K562 (cell line): ENCODE measurements around the gene ZNF284. TPM values are rescaled to one million over a fixed set of nuclear protein-coding genes. Genes with fewer than 3 reads are reported as not detected.

Source experiments
- ARID1B ChIP-seq: fragments of 450-650 bp; IDR thresholded peaks from 2 replicates; pipeline ENCODE4 v1.6.1; 2016; ENCODE audit warnings: antibody characterized with exemption, mild to moderate bottlenecking, inconsistent platforms
- C11orf30 ChIP-seq: fragments of 450-650 bp; IDR thresholded peaks from 2 replicates; pipeline ENCODE4 v1.6.1; 2016; ENCODE audit warnings: low read depth, mild to moderate bottlenecking
- COPS2 ChIP-seq: fragments of 450-650 bp; conservative IDR thresholded peaks from 2 replicates; pipeline ENCODE4 v1.6.1; 2016; ENCODE audit warnings: mild to moderate bottlenecking, moderate library complexity
- ETS2 ChIP-seq: IDR thresholded peaks from 2 replicates; pipeline ENCODE4 v1.6.1; 2016; ENCODE audit warnings: borderline replicate concordance, missing genetic modification characterization, mild to moderate bottlenecking, moderate library complexity, missing compliant biosample characterization; ENCODE audit not compliant: poor library complexity, severe bottlenecking
- FUS ChIP-seq: fragments of 200-400 bp; formaldehyde crosslinking; optimal IDR thresholded peaks from 2 replicates; pipeline ENCODE3; 2017; ENCODE audit warnings: low read depth, low read length
- HNRNPUL1 ChIP-seq: fragments of 200-400 bp; formaldehyde crosslinking; IDR thresholded peaks from 2 replicates; pipeline ENCODE4 v1.6.1; 2017; ENCODE audit warnings: low read length
- ILK ChIP-seq: fragments of 450-650 bp; IDR thresholded peaks from 2 replicates; pipeline ENCODE4 v1.6.1; 2016; ENCODE audit warnings: missing genetic modification characterization, low read depth, mild to moderate bottlenecking, missing compliant biosample characterization, moderate library complexity, borderline replicate concordance
- JUN ChIP-seq, 2 experiments: sonication (generic) in 1 of 2; formaldehyde crosslinking in 1 of 2; IDR thresholded peaks; 2 replicates each; pipeline versions ENCODE4 v1.6.1 to v1.8.0; 2012 to 2022; ENCODE audit warnings: borderline replicate concordance in 2 of 2, mild to moderate bottlenecking in 2 of 2, improper control_type of control experiment in 1 of 2, low read depth in 1 of 2, low read length in 1 of 2, missing genetic modification reagents in 1 of 2
- KAT7 ChIP-seq: sonication (generic); formaldehyde crosslinking; IDR thresholded peaks from 2 replicates; pipeline ENCODE4 v1.8.0; 2022; ENCODE audit warnings: missing genetic modification reagents, mild to moderate bottlenecking, borderline replicate concordance
- KDM1A ChIP-seq, 2 experiments: fragments of 450-650 bp; IDR thresholded peaks; 2 replicates each; pipeline ENCODE4 v1.6.1; 2016; ENCODE audit warnings: mild to moderate bottlenecking in 2 of 2
- MBD1 ChIP-seq: fragments of 250-450 bp; sonication (Bioruptor Pico); IDR thresholded peaks from 2 replicates; pipeline ENCODE4 v1.8.0; 2022; ENCODE audit warnings: inconsistent platforms
- MEF2D ChIP-seq: conservative IDR thresholded peaks from 2 replicates; pipeline ENCODE4 v1.6.1; 2016; ENCODE audit warnings: low read depth, missing genetic modification characterization, missing compliant biosample characterization
- NR0B1 ChIP-seq: fragments of 450-650 bp; IDR thresholded peaks from one replicate; pipeline ENCODE4 v1.6.1; 2018; ENCODE audit warnings: mild to moderate bottlenecking, moderate library complexity; ENCODE audit not compliant: partially characterized antibody
- RFX7 ChIP-seq: fragments of 250-450 bp; sonication (Bioruptor Pico); IDR thresholded peaks from 2 replicates; pipeline ENCODE4 v1.5.1; 2021; ENCODE audit warnings: mild to moderate bottlenecking
- RNF219 ChIP-seq: fragments of 250-450 bp; sonication (Bioruptor Pico); IDR thresholded peaks from 2 replicates; pipeline ENCODE4 v1.5.0; 2022; ENCODE audit warnings: mild to moderate bottlenecking
- SRSF9 ChIP-seq: fragments of 200-400 bp; formaldehyde crosslinking; IDR thresholded peaks from 2 replicates; pipeline ENCODE4 v1.6.1; 2017; ENCODE audit warnings: low read depth, low read length, borderline replicate concordance
- TAF9B ChIP-seq: fragments of 450-650 bp; IDR thresholded peaks from 2 replicates; pipeline ENCODE4 v1.6.1; 2018; ENCODE audit warnings: mild to moderate bottlenecking; ENCODE audit not compliant: partially characterized antibody
- TRIM28 ChIP-seq: fragments of 450-650 bp; IDR thresholded peaks from 2 replicates; pipeline ENCODE4 v1.6.1; 2017
- ZKSCAN8 ChIP-seq: fragments of 200-800 bp; sonication (Bioruptor generic); IDR thresholded peaks from 2 replicates; pipeline ENCODE4 v1.6.1; 2016; ENCODE audit warnings: missing genetic modification characterization, missing compliant biosample characterization
- ZNF512 ChIP-seq: IDR thresholded peaks from 2 replicates; pipeline ENCODE4 v1.6.1; 2016; ENCODE audit warnings: missing genetic modification characterization, missing compliant biosample characterization
- polyA plus RNA-seq, 8 experiments: library from polyadenylated mRNA; depleted of rRNA in 4 of 8; stranded (reverse) in 5 of 8; unstranded in 3 of 8; fragments of >200 nt; fragmentation: Nextera tagmentation in 2 of 8; fragmentation: Illumina TruSeq in 1 of 8; extraction: Ambion mirVana in 2 of 8; extraction: Trizol in 1 of 8; gene quantifications; 2 replicates each; pipeline versions ENCODE4 v1.2.1 to v1.2.3, GENCODE V29; 2011 to 2014; ENCODE audit warnings: inconsistent platforms in 1 of 8, missing spikeins in 1 of 8
- total RNA-seq, 7 experiments: library from RNA; depleted of rRNA in 6 of 7; stranded (reverse); fragments of >200 nt in 6 of 7; fragmentation: Illumina TruSeq in 2 of 7; extraction: Trizol in 2 of 7; gene quantifications; 2 replicates each; pipeline versions ENCODE4 v1.2.1 to v1.2.3, GENCODE V29; 2011 to 2021; ENCODE audit warnings: low replicate concordance in 1 of 7

Gene ZNF284
- total and polyA plus RNA-seq, 9 of the 15 experiments (the other 6 are each of a cell fraction or from before 2014, with no cell fraction given), result 0.07 to 0.24 (median 0.20) TPM

- TF ChIP-seq MBD1 (CRISPR knock-in tag) (no peak), HNRNPUL1 (no peak), ETS2 (no peak), MEF2D (tag) (0 out of 2 replicates have a peak, but pooled peaks have one; percentile 30), RNF219 (CRISPR knock-in tag) (no peak), JUN (IDR thresholded peaks at IDR 0.05; ENCODE audit: borderline replicate concordance, low read depth, low read length) (peak; percentile 39; the same call in 1 of the 2 replicates), JUN (CRISPR knock-in tag; IDR thresholded peaks at IDR 0.05; ENCODE audit: borderline replicate concordance) (no peak), ZKSCAN8 (no peak), ARID1B (no peak), TAF9B (peak; percentile 14), SRSF9 (no peak), NR0B1 (no peak), COPS2 (no peak), ZNF512 (no peak), FUS (no peak), KAT7 (no peak), ILK (no peak), RFX7 (CRISPR knock-in tag) (no peak), TRIM28 (no peak), KDM1A (IDR thresholded peaks at IDR 0.05) (no peak), C11orf30 (no peak)
Measured at GRCh38 chr19:44113138-44113783, 41.3 kb downstream of the ZNF284 start, which contains the start of gene ZNF225 (continued).
